ENCODE measurements around the gene ANO8. TPM values are rescaled to one million over a fixed set of nuclear protein-coding genes. Genes with fewer than 3 reads are reported as not detected.
A peak's percentile ranks its signal among the peaks of the same experiment; 100 is the strongest.

The ANO8 gene
- total RNA-seq, 2 experiments from 2014 or later = 4.2 to 4.8 TPM

- ChIA-PET CTCF (interaction anchor here (0.6 to 1.0 kb wide), 2 partner anchors 10 to 28 kb away, joined by 3 read pairs; no protein-coding TSS in a partner anchor), POLR2A (no interaction called here)
- Mint-ChIP-seq H3K36me3 (ENCODE audit: low read depth) (no peaks in the 10 kb centered on the region), H3K9me3 (ENCODE audit: low read depth) (no peaks in the 10 kb centered on the region), H3K27ac (no peak overlapping the region), H3K4me3 (no peak overlapping the region), H3K4me1 (no peaks in the 10 kb centered on the region), H3K27me3 (peaks cover 2% of the 10 kb centered on the region)
- DNase-seq = no peak
- intact Hi-C loops (cut with DNase I, micrococcal nuclease) = no loop called here
- no peak for ATAC-seq
Observed at GRCh38 chr19:17358395-17358794, 23.7 kb upstream of the ANO8 start.

GRCh38 chr19:17357724-17358123 lies 23.1 kb upstream of the ANO8 start:
- DNase-seq (no peak), ATAC-seq (no peak)
- intact Hi-C loops (cut with DNase I, micrococcal nuclease) = no loop called here
- Mint-ChIP-seq H3K36me3 (ENCODE audit: low read depth) (no peaks in the 10 kb centered on the region), H3K27ac (no peak overlapping the region), H3K4me1 (no peaks in the 10 kb centered on the region), H3K9me3 (ENCODE audit: low read depth) (no peaks in the 10 kb centered on the region), H3K4me3 (no peak overlapping the region), H3K27me3 (peaks cover 4% of the 10 kb centered on the region)
- CTCF ChIA-PET = interaction anchor here (0.5 to 1.0 kb wide), 3 partner anchors 9 to 1067 kb away, joined by 3 read pairs; no protein-coding TSS in a partner anchor
- POLR2A ChIA-PET = interaction anchor here (0.6 kb wide), 1 partner anchor 9 kb away, joined by 5 read pairs; no protein-coding TSS in a partner anchor

- POLR2A ChIA-PET = no interaction called here
- intact Hi-C loops (cut with DNase I, micrococcal nuclease) = no loop called here
- H3K27ac Mint-ChIP-seq = no peak overlapping the region
Observed at GRCh38 chr19:17357078-17357666, 22.5 kb upstream of the ANO8 start.

GRCh38 chr19:17353386-17353785 lies 18.7 kb upstream of the ANO8 start:
- peaks cover 16% of the 10 kb centered on the region for H3K27me3 Mint-ChIP-seq
- no peak overlapping the region for H3K4me3 Mint-ChIP-seq
- no peak for DNase-seq
- POLR2A ChIA-PET = no interaction called here
- intact Hi-C loops (cut with DNase I, micrococcal nuclease) = no loop called here
- CTCF ChIA-PET = no interaction called here
- H3K36me3 Mint-ChIP-seq (ENCODE audit: low read depth) = no peaks in the 10 kb centered on the region
- H3K27ac Mint-ChIP-seq = no peak overlapping the region
- no peak for ATAC-seq
- H3K4me1 Mint-ChIP-seq = peaks cover 4% of the 10 kb centered on the region
- no peaks in the 10 kb centered on the region for H3K9me3 Mint-ChIP-seq (ENCODE audit: low read depth)

More at GRCh38 chr19:17357078-17357666, 22.5 kb upstream of the ANO8 start:
- Mint-ChIP-seq H3K9me3 (ENCODE audit: low read depth) (no peaks in the 10 kb centered on the region), H3K4me1 (no peaks in the 10 kb centered on the region), H3K27me3 (peaks cover 5% of the 10 kb centered on the region), H3K36me3 (ENCODE audit: low read depth) (no peaks in the 10 kb centered on the region), H3K4me3 (no peak overlapping the region)
- CTCF ChIA-PET = interaction anchor here (0.6 to 1.0 kb wide), 2 partner anchors 9 to 586 kb away, joined by 3 read pairs; no protein-coding TSS in a partner anchor
- no peak for ATAC-seq
- no peak for DNase-seq

DNA sequence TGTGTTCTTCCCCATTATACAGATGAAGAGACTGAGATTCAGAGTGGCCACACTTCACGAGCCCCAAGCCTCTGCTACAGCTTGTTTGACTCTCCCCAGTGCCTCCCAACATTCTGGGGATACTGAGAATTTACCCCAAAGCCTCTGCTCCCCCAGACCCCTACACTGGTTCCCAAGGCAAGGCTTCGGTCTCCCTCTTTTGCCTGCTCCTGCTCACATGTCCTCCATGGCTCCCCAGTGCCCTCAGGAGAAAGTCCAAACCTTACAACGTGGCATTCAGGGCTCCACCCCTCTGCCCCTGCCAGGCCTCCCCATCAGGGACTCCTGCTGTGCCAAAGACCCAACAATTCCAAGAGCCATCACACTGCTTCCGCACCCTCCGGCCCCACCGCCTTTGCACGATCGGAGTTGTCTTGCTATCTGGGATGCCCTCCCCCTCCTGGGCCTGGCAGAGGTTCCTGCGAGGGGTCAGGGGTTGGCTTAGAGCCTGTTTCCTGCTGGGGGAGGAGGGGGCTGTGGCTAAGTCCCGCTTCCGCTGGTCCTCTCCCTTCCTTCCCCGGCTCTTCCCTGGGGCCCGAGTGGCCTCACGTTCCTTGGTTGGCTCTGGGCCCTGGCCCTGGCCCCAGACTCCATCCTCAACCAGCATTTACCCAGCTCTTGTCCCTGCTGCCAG lies 18.1 kb upstream of the ANO8 start:
- ChIA-PET POLR2A (no interaction called here), CTCF (no interaction called here)
- intact Hi-C loops (cut with DNase I, micrococcal nuclease) = no loop called here
- Mint-ChIP-seq H3K4me1 (peaks cover 4% of the 10 kb centered on the region), H3K36me3 (ENCODE audit: low read depth) (no peaks in the 10 kb centered on the region), H3K27me3 (peaks cover 18% of the 10 kb centered on the region), H3K9me3 (ENCODE audit: low read depth) (no peaks in the 10 kb centered on the region), H3K27ac (no peak overlapping the region), H3K4me3 (no peak overlapping the region)
- DNase-seq (no peak), ATAC-seq (no peak)

DNA sequence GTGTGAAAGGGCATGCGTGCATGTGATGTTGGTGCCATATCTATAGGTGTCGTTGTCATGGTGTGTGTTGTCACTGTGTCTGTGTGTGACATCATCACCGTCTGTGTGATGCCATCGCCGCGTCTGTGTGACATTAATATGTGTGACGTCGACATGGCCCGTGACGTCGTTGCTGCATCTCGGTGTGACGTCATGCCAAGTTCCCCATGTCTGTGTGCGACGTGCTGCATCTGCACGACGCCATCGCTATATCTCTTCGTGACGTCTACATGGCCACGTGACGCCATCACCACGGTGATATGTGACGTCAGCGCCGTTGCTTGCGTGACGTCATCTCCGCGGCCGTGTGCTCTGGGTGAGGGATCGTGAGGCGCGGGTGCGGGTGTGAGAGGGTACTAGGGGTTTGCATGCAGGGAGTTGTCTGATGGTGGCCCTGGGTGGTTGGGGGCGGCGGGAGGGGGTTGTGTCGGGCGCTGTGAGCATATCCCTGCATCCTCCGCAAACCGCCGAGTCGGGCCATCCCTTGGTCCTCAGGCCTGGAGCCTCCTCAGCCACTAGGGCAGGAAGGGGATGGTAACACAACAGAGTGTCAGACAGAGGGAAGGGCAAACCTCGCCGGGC lies 17.3 kb upstream of the ANO8 start:
- Mint-ChIP-seq H3K27ac (no peak overlapping the region), H3K4me3 (no peak overlapping the region), H3K4me1 (peaks cover 4% of the 10 kb centered on the region), H3K27me3 (peaks cover 21% of the 10 kb centered on the region), H3K9me3 (ENCODE audit: low read depth) (no peaks in the 10 kb centered on the region), H3K36me3 (ENCODE audit: low read depth) (no peaks in the 10 kb centered on the region)
- DNase-seq = no peak
- CTCF ChIA-PET = interaction anchor here (0.6 kb wide), 1 partner anchor 13 kb away, joined by 3 read pairs; no protein-coding TSS in a partner anchor
- intact Hi-C loops (cut with DNase I, micrococcal nuclease) = no loop called here
- POLR2A ChIA-PET = no interaction called here
- ATAC-seq = no peak

GRCh38 chr19:17348700-17349099 lies 14.0 kb upstream of the ANO8 start:
- ATAC-seq (no peak), DNase-seq (no peak)
- Mint-ChIP-seq H3K36me3 (ENCODE audit: low read depth) (peaks cover 4% of the 10 kb centered on the region), H3K4me3 (no peak overlapping the region), H3K27me3 (peaks cover 21% of the 10 kb centered on the region), H3K4me1 (peaks cover 8% of the 10 kb centered on the region), H3K9me3 (ENCODE audit: low read depth) (no peaks in the 10 kb centered on the region), H3K27ac (no peak overlapping the region)
- intact Hi-C loops (cut with DNase I, micrococcal nuclease) = no loop called here
- ChIA-PET CTCF (interaction anchor here (1.1 to 1.3 kb wide), 3 partner anchors 9 to 37 kb away, joined by 3 to 5 read pairs (median 5); no protein-coding TSS in a partner anchor), POLR2A (no interaction called here)

GRCh38 chr19:17347877-17348276 lies 13.2 kb upstream of the ANO8 start:
- POLR2A ChIA-PET = no interaction called here
- DNase-seq = no peak
- intact Hi-C loops (cut with DNase I, micrococcal nuclease) = no loop called here
- CTCF ChIA-PET = interaction anchor here (1.1 to 1.2 kb wide), 3 partner anchors 10 to 41 kb away, joined by 3 to 5 read pairs (median 3); no protein-coding TSS in a partner anchor
- no peak for ATAC-seq
- Mint-ChIP-seq H3K27ac (no peak overlapping the region), H3K9me3 (ENCODE audit: low read depth) (no peaks in the 10 kb centered on the region), H3K36me3 (ENCODE audit: low read depth) (peaks cover 4% of the 10 kb centered on the region), H3K4me1 (peaks cover 8% of the 10 kb centered on the region), H3K4me3 (no peak overlapping the region), H3K27me3 (peaks cover 19% of the 10 kb centered on the region)

DNA sequence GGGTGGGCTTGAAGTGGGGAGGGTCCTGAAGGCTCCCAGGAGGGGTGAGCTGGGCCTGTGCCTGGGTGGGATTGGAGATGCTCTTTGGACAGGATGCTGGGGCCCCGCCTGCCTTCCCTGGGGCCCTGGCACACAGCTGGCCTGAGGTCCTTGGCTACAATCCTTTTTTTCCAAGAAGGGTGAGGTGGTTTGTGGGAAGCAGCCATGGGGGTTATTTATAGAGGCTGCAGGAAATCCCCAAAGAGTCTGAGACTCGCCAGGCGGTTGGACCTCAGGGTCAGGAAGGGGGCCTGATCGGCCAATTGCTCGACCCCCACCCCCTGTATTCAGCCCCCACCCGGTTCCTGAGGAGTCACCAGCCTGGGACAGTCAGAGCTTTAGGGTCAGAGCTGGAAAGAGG lies 12.7 kb upstream of the ANO8 start:
- peaks cover 17% of the 10 kb centered on the region for H3K27me3 Mint-ChIP-seq
- ChIA-PET POLR2A (no interaction called here), CTCF (interaction anchor here (0.7 to 1.5 kb wide), 4 partner anchors 12 to 171 kb away, joined by 3 to 4 read pairs (median 3); no protein-coding TSS in a partner anchor)
- peaks cover 4% of the 10 kb centered on the region for H3K36me3 Mint-ChIP-seq (ENCODE audit: low read depth)
- intact Hi-C loops (cut with DNase I, micrococcal nuclease) = no loop called here
- H3K27ac Mint-ChIP-seq = no peak overlapping the region
- no peaks in the 10 kb centered on the region for H3K9me3 Mint-ChIP-seq (ENCODE audit: low read depth)
- ATAC-seq = no peak
- H3K4me3 Mint-ChIP-seq = no peak overlapping the region
- DNase-seq = no peak
- H3K4me1 Mint-ChIP-seq = peaks cover 8% of the 10 kb centered on the region

DNA sequence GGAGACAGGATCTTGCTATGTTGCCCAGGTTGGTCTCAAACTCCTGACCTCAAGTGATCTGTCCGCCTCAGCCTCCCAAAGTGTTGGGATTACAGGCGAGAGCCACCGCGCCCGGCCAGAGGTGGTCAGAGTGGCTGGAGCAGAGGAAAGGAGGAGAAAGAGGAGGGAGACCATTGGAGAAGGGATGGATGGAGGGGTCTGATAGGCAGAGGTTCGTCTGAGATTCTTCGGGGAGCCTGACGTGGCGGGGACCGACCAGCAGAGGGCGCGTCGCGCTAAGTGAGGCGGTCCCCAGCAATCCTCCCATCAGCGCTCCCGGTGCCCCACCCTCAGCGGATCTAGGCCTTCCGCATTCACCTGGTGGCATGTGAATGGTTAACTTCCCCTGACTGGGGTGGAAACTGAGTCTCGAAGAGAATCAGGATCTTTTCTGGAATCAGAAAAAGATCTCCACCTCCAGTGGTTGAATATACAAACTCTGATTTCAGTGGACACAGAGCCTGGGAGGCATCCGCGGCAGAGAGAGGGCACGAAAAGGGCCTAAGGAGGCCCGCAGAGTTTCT lies 11.5 kb upstream of the ANO8 start:
- Mint-ChIP-seq H3K27ac (no peak overlapping the region), H3K4me3 (no peak overlapping the region), H3K4me1 (peaks cover 4% of the 10 kb centered on the region), H3K36me3 (ENCODE audit: low read depth) (peaks cover 7% of the 10 kb centered on the region), H3K9me3 (ENCODE audit: low read depth) (no peaks in the 10 kb centered on the region), H3K27me3 (peaks cover 12% of the 10 kb centered on the region)
- ATAC-seq (peak; percentile 99), DNase-seq (peak; percentile 90)
- intact Hi-C loops (cut with DNase I, micrococcal nuclease) = loop anchor here (1.0 kb wide), 4 partner anchors 36 to 120 kb away; no protein-coding TSS in a partner anchor
- CTCF ChIA-PET = interaction anchor here (0.7 to 1.8 kb wide), 7 partner anchors 10 to 1087 kb away, joined by 3 to 8 read pairs (median 3); no protein-coding TSS in a partner anchor
- POLR2A ChIA-PET = no interaction called here

DNA sequence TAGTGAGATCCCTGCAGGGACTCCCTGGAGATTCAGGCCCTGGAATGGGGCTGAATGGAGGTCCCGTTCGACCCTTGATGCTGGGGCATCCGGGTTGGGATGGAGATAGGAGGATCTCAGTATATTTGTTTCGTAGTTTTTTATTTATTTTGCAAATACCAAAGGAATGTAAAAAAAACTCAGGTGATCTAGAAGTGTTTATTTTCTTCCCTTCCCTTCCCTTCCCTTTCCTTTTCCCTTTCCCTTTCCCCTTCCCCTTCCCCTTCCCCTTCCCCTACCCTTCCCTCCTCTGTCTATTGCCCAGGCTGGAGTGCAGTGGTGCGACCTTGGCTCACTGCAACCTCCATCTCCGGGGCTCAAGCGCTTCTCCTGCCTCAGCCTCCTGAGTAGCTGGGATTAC lies 7.2 kb upstream of the ANO8 start:
- Mint-ChIP-seq H3K4me1 (peaks cover 10% of the 10 kb centered on the region), H3K27ac (no peak overlapping the region), H3K9me3 (ENCODE audit: low read depth) (no peaks in the 10 kb centered on the region), H3K4me3 (no peak overlapping the region), H3K36me3 (ENCODE audit: low read depth) (peaks cover 15% of the 10 kb centered on the region), H3K27me3 (no peaks in the 10 kb centered on the region)
- DNase-seq = no peak
- no peak for ATAC-seq
- CTCF ChIA-PET = interaction anchor here (1.5 kb wide), 1 partner anchor 49 kb away, joined by 5 read pairs; no protein-coding TSS in a partner anchor
- intact Hi-C loops (cut with DNase I, micrococcal nuclease) = no loop called here
- POLR2A ChIA-PET = interaction anchor here (0.6 kb wide), 1 partner anchor 34 kb away, joined by 3 read pairs; no protein-coding TSS in a partner anchor
